Activated CD4-positive, alpha-beta T cell treated with anti-CD3 and anti-CD28 coated beads, Interleukin-2, Interleukin-4, amounts not matched to agents 100 ng/mL and 50 ng/mL, durations not matched to agents 16 hours and 8 hours (primary cell): ENCODE results near the gene SGK1.
"Not testable (repeated sequence)": the region's sequence is repeated elsewhere in the genome, so short reads cannot be mapped to it uniquely, and the experiment has no call there.

Source experiments
- DNase-seq: peaks from one replicate; pipeline ENCODE4 v3.0.0-alpha.2; 2020; ENCODE audit warnings: low spot score

SGK1 gene

DNA sequence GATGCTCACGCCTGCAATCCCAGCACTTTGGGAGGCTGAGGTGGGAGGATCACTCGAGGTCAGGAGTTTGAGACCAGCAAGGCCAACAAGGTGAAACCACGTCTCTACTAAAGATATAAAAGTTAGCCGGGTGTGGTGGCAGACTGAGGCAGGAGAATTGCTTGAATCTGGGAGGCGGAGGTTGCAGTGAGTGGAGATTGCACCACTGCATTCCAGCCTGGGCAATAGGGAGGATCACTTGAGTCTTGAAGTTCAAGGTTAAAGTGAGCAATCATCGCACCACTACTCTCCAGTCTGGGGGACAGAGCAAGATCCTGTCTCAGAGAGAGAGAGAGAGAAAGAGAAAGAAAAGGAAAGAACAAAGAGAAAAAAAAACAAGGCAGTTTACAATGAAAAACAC is 13.5 kb downstream of the SGK1 start:
- not testable (repeated sequence) for DNase-seq

DNA sequence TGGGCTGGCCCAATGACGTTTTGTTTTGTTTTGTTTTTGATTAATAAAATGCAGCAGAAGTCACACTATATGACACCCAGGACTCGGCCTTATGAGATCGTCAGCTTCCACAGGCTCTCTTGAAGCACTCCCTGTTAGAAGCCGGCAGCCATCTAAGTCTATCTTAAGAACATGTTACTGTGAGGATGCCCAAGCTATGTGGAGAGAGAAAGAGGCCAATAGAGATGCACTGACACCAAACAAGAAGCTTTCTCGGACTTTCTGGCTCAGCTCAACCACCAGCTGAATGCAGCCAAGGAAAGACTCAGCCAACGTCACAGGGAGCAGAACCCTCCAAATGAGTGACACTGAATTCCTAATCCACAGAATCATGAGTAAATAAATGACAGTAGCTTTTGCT is 14.0 kb downstream of the SGK1 start:
- no peak for DNase-seq

DNA sequence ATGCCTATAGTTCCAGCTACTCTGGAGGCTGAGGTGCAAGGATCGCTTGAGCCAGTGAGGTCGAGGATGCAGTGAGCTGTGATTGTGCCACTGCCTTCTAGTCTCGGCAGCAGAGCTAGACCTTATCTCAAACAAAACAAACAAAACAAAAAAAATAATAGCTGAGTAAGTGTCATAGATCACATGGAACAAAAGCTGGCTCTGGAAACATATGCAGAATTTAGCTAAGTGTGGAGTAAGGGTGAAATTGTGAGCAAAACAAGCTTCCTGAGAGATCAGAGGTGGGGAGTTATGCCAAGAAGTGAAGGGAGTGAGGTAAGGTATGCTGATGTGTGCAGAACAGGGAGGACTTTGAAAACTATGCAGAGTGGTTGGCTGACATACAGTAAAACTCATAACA is 18.7 kb downstream of the SGK1 start:
- DNase-seq: no peak

- DNase-seq: no peak
These were observed 21.1 kb downstream of the SGK1 start for GRCh38 chr6:134296762-134297161.

GRCh38 chr6:134295953-134296553 is 21.9 kb downstream of the SGK1 start:
- no peak for DNase-seq

GRCh38 chr6:134293659-134294161 is 24.2 kb downstream of the SGK1 start:
- DNase-seq: no peak

GRCh38 chr6:134291156-134291555 is 26.8 kb downstream of the SGK1 start:
- DNase-seq: no peak

DNA sequence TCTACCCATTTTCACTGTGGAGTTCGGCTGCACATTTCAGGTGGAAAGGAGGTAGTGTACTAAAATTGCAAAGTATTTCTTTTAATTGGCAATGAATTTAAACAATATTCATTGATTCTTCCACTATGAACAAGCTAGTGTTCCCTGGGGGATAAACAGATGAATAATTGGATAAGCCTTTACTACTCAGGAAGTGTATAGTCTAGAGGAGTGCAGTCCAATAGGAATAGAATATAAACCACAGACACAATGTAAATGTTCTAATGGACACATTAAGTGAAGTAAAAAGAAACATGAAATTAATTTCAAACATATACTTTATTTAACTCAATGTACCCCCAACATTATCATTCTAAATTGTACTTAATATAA is 28.7 kb downstream of the SGK1 start:
- no peak for DNase-seq

DNA sequence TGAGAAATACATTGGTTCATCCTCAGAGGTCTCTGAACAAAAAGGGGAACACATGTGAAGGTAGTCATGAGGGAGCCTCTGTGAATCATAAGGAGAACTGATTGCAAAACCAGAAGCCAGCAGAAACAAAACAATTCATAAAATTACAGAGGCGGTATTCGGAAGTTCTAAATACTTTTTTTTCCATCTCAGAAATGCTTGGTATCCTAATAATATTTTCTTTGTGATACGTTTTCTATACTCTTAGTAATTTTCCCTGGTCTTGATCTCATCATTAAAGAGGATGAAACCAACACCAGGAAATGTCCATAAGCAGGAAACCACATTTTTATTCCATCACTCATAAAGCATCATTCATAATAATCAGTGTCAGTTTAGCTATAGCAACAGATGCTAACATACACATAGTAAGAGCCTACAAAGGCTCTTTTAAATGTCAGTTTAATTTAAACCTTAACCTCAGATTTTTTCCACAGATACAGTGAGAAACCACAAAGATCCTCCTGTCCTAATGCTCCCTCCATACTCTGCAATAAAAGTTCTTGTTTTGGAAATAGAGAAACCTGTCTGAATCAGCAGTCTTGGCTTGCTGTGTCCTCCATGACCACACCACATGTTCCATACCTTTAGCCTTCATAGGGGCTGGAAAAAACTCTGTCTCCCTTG is 29.2 kb downstream of the SGK1 start:
- DNase-seq: peak; percentile 80

- peak; percentile 52 for DNase-seq
These were observed 29.9 kb downstream of the SGK1 start for GRCh38 chr6:134287859-134288537.

DNA sequence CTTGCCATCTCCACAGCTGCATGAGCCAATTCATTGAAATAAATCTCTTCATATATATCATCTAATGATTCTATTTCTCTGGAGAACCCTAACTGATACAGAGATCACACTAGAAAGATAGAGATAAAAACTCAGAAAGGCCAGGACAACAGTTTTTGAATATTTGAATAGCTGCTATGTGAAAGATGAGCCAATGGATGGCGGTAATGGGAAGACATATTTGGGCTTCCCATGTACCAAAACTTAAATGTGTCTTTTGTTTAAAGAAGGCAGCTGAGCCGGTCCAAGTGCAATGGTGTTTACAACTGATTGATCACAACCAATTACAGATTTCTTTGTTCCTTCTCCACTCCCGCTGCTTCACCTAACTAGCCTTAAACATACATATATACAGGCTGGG is 35.1 kb downstream of the SGK1 start:
- no peak for DNase-seq

GRCh38 chr6:134281388-134281787 is 36.5 kb downstream of the SGK1 start:
- DNase-seq: no peak

GRCh38 chr6:134278000-134278399 is 39.9 kb downstream of the SGK1 start:
- DNase-seq: no peak

DNA sequence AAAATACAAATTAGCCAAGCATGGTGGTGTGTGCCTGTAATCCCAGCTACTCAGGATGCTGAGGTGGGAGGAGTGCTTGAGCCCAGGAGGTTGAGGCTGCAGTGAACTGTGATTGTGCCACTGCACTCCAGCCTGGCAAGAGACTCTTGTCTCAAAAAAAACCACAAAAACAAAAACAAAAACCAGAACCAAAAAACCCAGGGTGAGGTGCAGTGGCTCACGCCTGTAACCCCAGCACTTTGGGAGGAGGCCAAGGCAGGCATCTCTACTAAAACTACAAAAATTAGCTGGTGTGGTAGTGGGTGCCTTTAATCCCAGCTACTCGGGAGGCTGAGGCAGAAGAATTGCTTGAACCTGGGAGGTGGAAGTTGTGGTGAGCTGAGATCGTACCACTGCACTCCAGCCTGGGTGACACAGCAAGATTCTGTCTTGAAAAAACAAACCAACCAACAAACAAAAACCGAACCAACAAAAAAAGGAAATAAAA is 41.0 kb downstream of the SGK1 start:
- peak; percentile 16 for DNase-seq

GRCh38 chr6:134272374-134272773 is 45.5 kb downstream of the SGK1 start:
- no peak for DNase-seq

DNA sequence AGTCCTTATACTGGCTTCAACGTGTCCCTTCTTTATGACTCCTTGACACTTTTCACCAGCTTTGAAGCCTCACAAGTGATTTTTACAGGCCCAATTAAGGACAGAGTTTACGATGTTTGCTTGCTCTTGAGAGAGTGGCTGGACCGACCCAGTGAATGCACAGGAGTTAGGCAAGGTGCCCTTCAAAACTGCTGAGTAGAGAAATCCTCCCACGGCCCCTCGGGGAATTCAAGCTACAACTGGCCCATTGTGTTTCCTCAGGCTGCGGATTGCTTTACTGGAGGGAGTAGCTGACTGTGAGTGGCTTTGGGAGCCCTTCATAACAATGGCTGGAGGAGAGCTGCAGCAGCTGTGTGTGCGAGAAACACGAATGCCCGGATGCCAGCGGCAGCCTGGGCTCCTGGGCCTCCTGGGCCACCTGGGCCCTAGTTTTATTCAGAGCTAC is 50.0 kb downstream of the SGK1 start:
- DNase-seq: no peak

- DNase-seq: no peak
These were observed 51.1 kb downstream of the SGK1 start for GRCh38 chr6:134266776-134267175.

DNA sequence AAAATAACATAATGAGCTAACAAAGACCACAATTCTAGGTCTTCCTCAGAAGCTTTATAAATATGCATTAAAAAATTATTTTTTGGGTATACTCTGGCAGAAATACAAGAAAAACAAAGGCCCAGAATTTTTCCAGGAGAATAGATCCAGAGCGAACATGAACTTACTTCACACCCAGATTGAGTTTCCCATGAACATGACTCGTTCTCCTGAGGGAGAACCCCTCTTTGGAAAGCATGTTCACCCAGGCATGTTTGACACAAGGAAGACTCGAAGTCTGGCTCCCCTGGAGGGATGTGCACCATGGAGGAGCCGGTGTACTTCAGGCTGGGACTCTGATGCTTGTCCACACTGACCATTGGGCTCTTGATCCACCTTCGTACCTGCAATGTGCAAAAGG is 56.1 kb downstream of the SGK1 start:
- no peak for DNase-seq

DNA sequence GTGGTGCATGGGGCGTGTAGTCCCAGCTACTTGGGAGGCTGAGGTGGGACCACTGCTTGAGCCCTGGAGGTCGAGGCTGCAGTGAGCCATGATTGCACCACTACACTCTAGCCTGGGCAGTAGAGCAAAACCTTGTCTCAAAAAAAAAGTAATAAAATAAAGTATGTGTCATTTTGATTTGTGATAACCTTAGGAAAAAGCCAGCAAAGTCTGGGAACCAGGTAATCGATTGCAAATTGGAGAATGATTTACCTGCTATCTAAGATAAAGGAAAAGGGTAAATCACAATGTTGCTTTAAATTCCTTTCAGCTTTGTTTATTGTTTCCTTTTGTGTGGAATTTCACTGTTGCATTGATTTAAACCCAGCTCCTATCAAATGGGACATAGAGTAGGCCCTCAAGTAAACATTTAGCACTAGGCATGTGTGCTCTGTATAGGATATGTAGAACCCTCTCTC is 59.0 kb downstream of the SGK1 start:
- DNase-seq: no peak

- no peak for DNase-seq
These were observed 60.4 kb downstream of the SGK1 start for GRCh38 chr6:134257516-134257915.

DNA sequence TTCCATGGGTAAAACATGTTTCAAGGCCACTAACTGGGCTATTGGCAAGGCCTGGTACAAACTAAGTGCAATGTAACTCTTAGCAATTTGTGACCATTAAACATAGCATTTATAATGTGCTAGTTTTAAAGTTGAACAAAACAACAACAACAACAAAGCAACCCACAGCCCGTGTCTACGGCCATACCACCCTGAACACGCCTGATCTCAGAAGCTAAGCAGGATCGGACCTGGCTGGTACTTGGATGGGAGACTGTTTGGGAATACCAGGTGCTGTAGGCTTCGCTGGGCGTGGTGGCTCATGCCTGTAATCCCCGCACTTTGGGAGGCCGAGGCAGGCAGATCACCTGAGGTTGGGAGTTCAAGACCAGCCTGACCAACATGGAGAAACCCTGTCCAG is 61.0 kb downstream of the SGK1 start:
- DNase-seq: no peak

DNA sequence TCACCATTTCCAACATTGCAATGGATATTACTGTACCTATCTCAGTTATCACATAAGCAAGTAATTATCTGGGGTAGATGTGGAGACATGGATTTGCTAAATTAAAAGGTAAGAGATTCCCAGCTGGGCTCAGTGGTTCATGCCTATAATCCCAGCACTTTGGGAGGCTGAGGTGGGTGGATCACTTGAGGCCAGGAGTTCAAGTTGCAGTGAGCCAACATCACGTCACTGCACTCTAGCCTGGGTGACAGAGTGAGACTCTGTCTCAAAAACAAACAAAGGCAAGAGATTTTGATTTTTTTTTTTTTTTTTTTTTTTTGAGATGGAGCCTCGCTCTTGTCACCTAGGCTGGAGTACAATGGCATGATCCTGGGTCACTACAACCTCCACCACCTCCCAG is 62.6 kb downstream of the SGK1 start:
- DNase-seq: not testable (repeated sequence)

DNA sequence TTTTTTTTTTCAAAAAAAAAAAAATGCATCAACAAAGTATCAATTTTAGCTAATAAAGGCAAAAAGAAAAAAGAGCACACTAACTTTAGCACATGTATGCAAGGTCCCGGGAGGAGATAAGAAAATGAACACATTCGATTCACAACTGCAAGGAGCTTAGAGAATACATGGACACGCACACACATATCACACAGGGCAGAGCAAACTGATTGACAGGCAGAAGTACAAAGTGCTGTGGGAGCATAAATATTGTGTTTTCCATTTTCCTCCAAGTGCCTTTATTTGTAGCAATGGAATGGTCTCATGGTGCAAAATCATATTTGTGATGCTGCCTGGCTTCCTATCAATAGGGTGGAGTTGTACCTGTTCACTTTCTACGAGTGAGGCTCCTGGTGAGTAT is 63.8 kb downstream of the SGK1 start:
- no peak for DNase-seq
